SU-DHL-6 (cell line): ENCODE results near the gene TMEM115.

Experiments used
- H2AFZ ChIP-seq: fragments of 200-600 bp; sonication (generic); 2 replicates; pipeline ENCODE4 v1.6.1; 2014; ENCODE audit warnings: low read depth, mild to moderate bottlenecking, moderate library complexity, mixed read lengths, antibody characterized with exemption, low read length; ENCODE audit not compliant: severe bottlenecking
- H3F3A ChIP-seq: fragments of 200-600 bp; shearing (Covaris generic); 2 replicates; pipeline ENCODE4 v1.6.0; 2016; ENCODE audit warnings: antibody characterized with exemption, mild to moderate bottlenecking; ENCODE audit not compliant: insufficient read depth
- H3K27ac ChIP-seq: fragments of 200-600 bp; sonication (generic); 2 replicates; pipeline ENCODE4 v1.5.1; 2016; ENCODE audit warnings: low read depth, mild to moderate bottlenecking, low read length, moderate library complexity, mixed read lengths
- H3K27me3 ChIP-seq: fragments of 200-600 bp; sonication (generic), shearing (Covaris generic); 2 replicates; pipeline ENCODE4 v1.6.0; 2014; ENCODE audit warnings: mild to moderate bottlenecking, low read length
- H3K36me3 ChIP-seq: fragments of 200-600 bp; sonication (generic); 2 replicates; pipeline ENCODE4 v1.6.1; 2014; ENCODE audit warnings: mild to moderate bottlenecking, low read length, mixed read lengths
- H3K4me2 ChIP-seq: fragments of 300-600, 200-600 bp; shearing (Covaris generic), sonication (generic); 2 replicates; pipeline ENCODE4 v1.6.0; 2014; ENCODE audit warnings: low read length, low read depth, mild to moderate bottlenecking; ENCODE audit not compliant: poor library complexity, severe bottlenecking
- H3K4me3 ChIP-seq: fragments of 200-600 bp; sonication (generic); 2 replicates; pipeline ENCODE4 v1.5.1; 2014; ENCODE audit warnings: antibody characterized with exemption, low read length, mild to moderate bottlenecking, mixed read lengths; ENCODE audit not compliant: insufficient read depth, poor library complexity, severe bottlenecking
- H3K79me2 ChIP-seq: fragments of 200-600 bp; sonication (generic); 2 replicates; pipeline ENCODE4 v1.6.1; 2014; ENCODE audit warnings: mild to moderate bottlenecking, low read length, moderate library complexity; ENCODE audit not compliant: insufficient read depth
- H3K9ac ChIP-seq: fragments of 200-600 bp; sonication (generic); 2 replicates; pipeline ENCODE4 v1.7.0; 2014; ENCODE audit warnings: mild to moderate bottlenecking, low read length
- H3K9me2 ChIP-seq: fragments of 200-600 bp; sonication (generic); replicated peaks from 2 replicates; pipeline ENCODE4 v1.6.1; 2014; ENCODE audit warnings: low read length; ENCODE audit not compliant: insufficient read depth
- H3K9me3 ChIP-seq: fragments of 200-600 bp; sonication (generic); 2 replicates; pipeline ENCODE4 v1.6.1; 2014; ENCODE audit warnings: low read length, mixed read lengths; ENCODE audit not compliant: insufficient read depth
- H4K20me1 ChIP-seq: fragments of 200-600 bp; sonication (generic); 2 replicates; pipeline ENCODE4 v1.6.1; 2014; ENCODE audit warnings: low read depth, mild to moderate bottlenecking, antibody characterized with exemption, low read length, moderate library complexity, mixed read lengths
- CTCF ChIP-seq: fragments of 200-600 bp; sonication (generic); IDR thresholded peaks from one replicate; pipeline ENCODE4 v1.5.1; 2017; ENCODE audit warnings: antibody characterized with exemption, mild to moderate bottlenecking, low read length, moderate library complexity; ENCODE audit not compliant: insufficient read depth, poor library complexity, severe bottlenecking
- EZH2phosphoT487 ChIP-seq: fragments of 200-600 bp; sonication (generic), shearing (Covaris generic); conservative IDR thresholded peaks from 2 replicates; pipeline ENCODE4 v1.6.1; 2018; ENCODE audit warnings: mild to moderate bottlenecking, antibody characterized with exemption, low read length, moderate library complexity, mixed read lengths

TMEM115 gene

GRCh38 chr3:50365842-50366220 lies 6.5 kb upstream of the TMEM115 start:
- H2AFZ ChIP-seq = no peak overlapping the region
- peak overlapping the region; percentile 49 for H3K4me3 ChIP-seq

GRCh38 chr3:50365080-50365841 lies 5.9 kb upstream of the TMEM115 start:
- peak overlapping the region; percentile 52 for H3K9ac ChIP-seq
- TF ChIP-seq EZH2phosphoT487 (no peak), CTCF (no peak)
- no peaks in the 10 kb centered on the region for H3K36me3 ChIP-seq
- H3K27me3 ChIP-seq = no peaks in the 10 kb centered on the region
- H3K9me3 ChIP-seq = no peaks in the 10 kb centered on the region
- peak overlapping the region; percentile 73 for H3K4me2 ChIP-seq
- no peaks in the 10 kb centered on the region for H3K79me2 ChIP-seq
- H3K9me2 ChIP-seq = no peaks in the 10 kb centered on the region
- H3K4me3 ChIP-seq = peak overlapping the region; percentile 49
- no peaks in the 10 kb centered on the region for H4K20me1 ChIP-seq
- H2AFZ ChIP-seq = peak overlapping the region; percentile 91
- no peaks in the 10 kb centered on the region for H3F3A ChIP-seq
- no peak overlapping the region for H3K27ac ChIP-seq

More at GRCh38 chr3:50365842-50366220, 6.5 kb upstream of the TMEM115 start:
- H3K9me3 ChIP-seq = no peaks in the 10 kb centered on the region
- no peak overlapping the region for H3K27ac ChIP-seq
- H3K9ac ChIP-seq = peak overlapping the region; percentile 52; the same call in 1 of the 2 replicates
- peak overlapping the region; percentile 73 for H3K4me2 ChIP-seq
- H3K79me2 ChIP-seq = no peaks in the 10 kb centered on the region
- H3F3A ChIP-seq = no peaks in the 10 kb centered on the region
- H4K20me1 ChIP-seq = no peaks in the 10 kb centered on the region
- TF ChIP-seq EZH2phosphoT487 (no peak), CTCF (no peak)
- no peaks in the 10 kb centered on the region for H3K9me2 ChIP-seq
- H3K27me3 ChIP-seq = no peaks in the 10 kb centered on the region
- H3K36me3 ChIP-seq = no peaks in the 10 kb centered on the region

GRCh38 chr3:50364573-50365079 lies 5.3 kb upstream of the TMEM115 start:
- TF ChIP-seq CTCF (no peak), EZH2phosphoT487 (no peak)
- Histone ChIP-seq H3K79me2 (no peaks in the 10 kb centered on the region), H3K9ac (no peak overlapping the region), H3K4me3 (no peak overlapping the region), H3K36me3 (no peaks in the 10 kb centered on the region), H3K9me2 (no peaks in the 10 kb centered on the region), H3K4me2 (no peak overlapping the region), H3F3A (no peaks in the 10 kb centered on the region), H3K27ac (no peak overlapping the region), H4K20me1 (no peaks in the 10 kb centered on the region), H2AFZ (no peak overlapping the region), H3K27me3 (no peaks in the 10 kb centered on the region), H3K9me3 (no peaks in the 10 kb centered on the region)
